HEK293 (cell line): ENCODE results near the gene SLC26A11.

ENCODE experiments used
- EGR2 ChIP-seq: fragments of 450-650 bp; formaldehyde crosslinking; IDR thresholded peaks from 2 replicates; pipeline ENCODE4 v1.5.1; 2016; ENCODE audit warnings: low read depth, missing biosample characterization, missing genetic modification characterization
- OSR2 ChIP-seq: fragments of 450-650 bp; formaldehyde crosslinking; IDR thresholded peaks from 2 replicates; pipeline ENCODE4 v1.5.1; 2016; ENCODE audit warnings: missing biosample characterization, missing genetic modification characterization
- YY1 ChIP-seq: fragments of 450-650 bp; formaldehyde crosslinking; IDR thresholded peaks from 2 replicates; pipeline ENCODE4 v1.5.1; 2018; ENCODE audit warnings: missing biosample characterization, missing genetic modification characterization
- ZBTB7A ChIP-seq: fragments of 450-650 bp; formaldehyde crosslinking; IDR thresholded peaks from 2 replicates; pipeline ENCODE4 v1.5.1; 2016; ENCODE audit warnings: low read depth, missing biosample characterization, missing genetic modification characterization
- ZNF211 ChIP-seq: fragments of 450-650 bp; formaldehyde crosslinking; IDR thresholded peaks from 2 replicates; pipeline ENCODE4 v1.5.1; 2016; ENCODE audit warnings: low read depth, missing biosample characterization, missing genetic modification characterization
- ZNF214 ChIP-seq: fragments of 450-650 bp; formaldehyde crosslinking; IDR thresholded peaks from 2 replicates; pipeline ENCODE4 v1.5.1; 2017; ENCODE audit warnings: missing biosample characterization, mild to moderate bottlenecking, missing genetic modification characterization, borderline replicate concordance
- ZNF23 ChIP-seq: fragments of 450-650 bp; formaldehyde crosslinking; IDR thresholded peaks from 2 replicates; pipeline ENCODE4 v1.5.1; 2016; ENCODE audit warnings: missing biosample characterization, missing genetic modification characterization, borderline replicate concordance
- ZNF239 ChIP-seq: fragments of 450-650 bp; formaldehyde crosslinking; IDR thresholded peaks from 2 replicates; pipeline ENCODE4 v1.5.1; 2016; ENCODE audit warnings: missing biosample characterization, missing genetic modification characterization
- ZNF274 ChIP-seq, 2 experiments: fragments of 200-500 bp in 1 of 2; fragments of 450-650 bp in 1 of 2; sonication (Bioruptor generic) in 1 of 2; formaldehyde crosslinking in 1 of 2; IDR thresholded peaks; 2 replicates each; pipeline versions ENCODE4 v1.5.1 to v1.6.1; 2014 to 2016; ENCODE audit warnings: borderline replicate concordance in 1 of 2, inconsistent platforms in 1 of 2, low read length in 1 of 2, missing biosample characterization in 1 of 2, missing genetic modification characterization in 1 of 2
- ZNF366 ChIP-seq: fragments of 450-650 bp; formaldehyde crosslinking; conservative IDR thresholded peaks from 2 replicates; pipeline ENCODE4 v1.5.1; 2016; ENCODE audit warnings: missing biosample characterization, missing genetic modification characterization
- ZNF398 ChIP-seq: fragments of 450-650 bp; formaldehyde crosslinking; IDR thresholded peaks from 2 replicates; pipeline ENCODE4 v1.5.1; 2017; ENCODE audit warnings: missing biosample characterization, missing genetic modification characterization
- ZNF514 ChIP-seq: fragments of 450-650 bp; formaldehyde crosslinking; IDR thresholded peaks from 2 replicates; pipeline ENCODE4 v1.5.1; 2016; ENCODE audit warnings: missing biosample characterization, missing genetic modification characterization
- ZNF555 ChIP-seq: fragments of 450-650 bp; formaldehyde crosslinking; conservative IDR thresholded peaks from 2 replicates; pipeline ENCODE4 v1.5.1; 2017; ENCODE audit warnings: missing biosample characterization, mild to moderate bottlenecking, missing genetic modification characterization, inconsistent platforms
- ZNF596 ChIP-seq: fragments of 450-650 bp; IDR thresholded peaks from 2 replicates; pipeline ENCODE4 v1.5.0; 2018; ENCODE audit warnings: missing biosample characterization, mild to moderate bottlenecking, missing genetic modification characterization, moderate library complexity
- ZNF664 ChIP-seq: fragments of 450-650 bp; formaldehyde crosslinking; IDR thresholded peaks from 2 replicates; pipeline ENCODE4 v1.5.1; 2016; ENCODE audit warnings: missing biosample characterization, missing genetic modification characterization
- ZNF704 ChIP-seq: fragments of 450-650 bp; formaldehyde crosslinking; IDR thresholded peaks from 2 replicates; pipeline ENCODE4 v1.5.1; 2016; ENCODE audit warnings: missing biosample characterization, missing genetic modification characterization
- ZNF785 ChIP-seq: fragments of 450-650 bp; formaldehyde crosslinking; IDR thresholded peaks from 2 replicates; pipeline ENCODE4 v1.5.1; 2016; ENCODE audit warnings: missing biosample characterization, missing genetic modification characterization
- ZNF791 ChIP-seq: fragments of 450-650 bp; formaldehyde crosslinking; IDR thresholded peaks from 2 replicates; pipeline ENCODE4 v1.5.1; 2016; ENCODE audit warnings: missing biosample characterization, missing genetic modification characterization
- ZNF843 ChIP-seq: fragments of 450-650 bp; formaldehyde crosslinking; IDR thresholded peaks from 2 replicates; pipeline ENCODE4 v1.5.1; 2016; ENCODE audit warnings: missing biosample characterization, missing genetic modification characterization
- TF ChIP-seq, protein P1 (sequence below): fragments of 450-650 bp; formaldehyde crosslinking; IDR thresholded peaks from 2 replicates; pipeline ENCODE4 v1.5.1; 2016; ENCODE audit warnings: missing biosample characterization, missing genetic modification characterization
- TF ChIP-seq, protein P2 (sequence below): fragments of 450-650 bp; formaldehyde crosslinking; optimal IDR thresholded peaks from 2 replicates; pipeline ENCODE3; 2016; ENCODE audit warnings: missing biosample characterization, mild to moderate bottlenecking, missing genetic modification characterization
- TF ChIP-seq, protein P3 (sequence below): fragments of 450-650 bp; formaldehyde crosslinking; IDR thresholded peaks from 2 replicates; pipeline ENCODE4 v1.5.1; 2016; ENCODE audit warnings: missing biosample characterization, missing genetic modification characterization
- TF ChIP-seq, protein P4 (sequence below): fragments of 450-650 bp; formaldehyde crosslinking; IDR thresholded peaks from 2 replicates; pipeline ENCODE4 v1.5.1; 2016; ENCODE audit warnings: missing biosample characterization, missing genetic modification characterization

The SLC26A11 gene

GRCh38 chr17:80274871-80275449 is 54.7 kb downstream of the SLC26A11 start (continued):
- no peak for TF ChIP-seq ZNF274 (IDR thresholded peaks at IDR 0.05; ENCODE audit: low read length)
- no peak for TF ChIP-seq ZNF274 (tag by site-specific recombination; IDR thresholded peaks at IDR 0.05; ENCODE audit: borderline replicate concordance)
- no peak for TF ChIP-seq YY1
- no peak for TF ChIP-seq ZNF596 (tag by site-specific recombination)
- TF ChIP-seq ZNF23 (tag by site-specific recombination), result no peak
- no peak for TF ChIP-seq ZNF843 (tag by site-specific recombination)
- TF ChIP-seq ZNF664 (tag by site-specific recombination), result no peak
- TF ChIP-seq ZNF239 (tag by site-specific recombination), result 0 out of 2 replicates have a peak, but pooled peaks have one; percentile 41
- TF ChIP-seq, protein P1, sequence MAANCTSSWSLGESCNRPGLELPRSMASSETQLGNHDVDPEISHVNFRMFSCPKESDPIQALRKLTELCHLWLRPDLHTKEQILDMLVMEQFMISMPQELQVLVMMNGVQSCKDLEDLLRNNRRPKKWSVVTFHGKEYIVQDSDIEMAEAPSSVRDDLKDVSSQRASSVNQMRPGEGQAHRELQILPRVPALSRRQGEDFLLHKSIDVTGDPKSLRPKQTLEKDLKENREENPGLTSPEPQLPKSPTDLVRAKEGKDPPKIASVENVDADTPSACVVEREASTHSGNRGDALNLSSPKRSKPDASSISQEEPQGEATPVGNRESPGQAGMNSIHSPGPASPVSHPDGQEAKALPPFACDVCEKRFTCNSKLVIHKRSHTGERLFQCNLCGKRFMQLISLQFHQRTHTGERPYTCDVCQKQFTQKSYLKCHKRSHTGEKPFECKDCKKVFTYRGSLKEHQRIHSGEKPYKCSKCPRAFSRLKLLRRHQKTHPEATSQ (tag by site-specific recombination), result no peak
- peak; percentile 40 for TF ChIP-seq ZNF398 (tag by site-specific recombination)
- peak; percentile 34; the same call in 1 of the 2 replicates for TF ChIP-seq ZNF785 (tag by site-specific recombination)
- TF ChIP-seq ZNF514 (tag by site-specific recombination), result no peak
- 0 out of 2 replicates have a peak, but pooled peaks have one; percentile 45 for TF ChIP-seq ZBTB7A
- TF ChIP-seq OSR2, result no peak
- no peak for TF ChIP-seq ZNF704 (tag by site-specific recombination)
- no peak for TF ChIP-seq ZNF555
- TF ChIP-seq EGR2 (tag by site-specific recombination), result peak; percentile 98
- TF ChIP-seq ZNF214, result no peak
- TF ChIP-seq ZNF791 (tag by site-specific recombination), result 0 out of 2 replicates have a peak, but pooled peaks have one; percentile 18
- TF ChIP-seq, protein P2, sequence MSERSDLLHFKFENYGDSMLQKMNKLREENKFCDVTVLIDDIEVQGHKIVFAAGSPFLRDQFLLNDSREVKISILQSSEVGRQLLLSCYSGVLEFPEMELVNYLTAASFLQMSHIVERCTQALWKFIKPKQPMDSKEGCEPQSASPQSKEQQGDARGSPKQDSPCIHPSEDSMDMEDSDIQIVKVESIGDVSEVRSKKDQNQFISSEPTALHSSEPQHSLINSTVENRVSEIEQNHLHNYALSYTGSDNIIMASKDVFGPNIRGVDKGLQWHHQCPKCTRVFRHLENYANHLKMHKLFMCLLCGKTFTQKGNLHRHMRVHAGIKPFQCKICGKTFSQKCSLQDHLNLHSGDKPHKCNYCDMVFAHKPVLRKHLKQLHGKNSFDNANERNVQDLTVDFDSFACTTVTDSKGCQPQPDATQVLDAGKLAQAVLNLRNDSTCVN (tag by site-specific recombination), result no peak
- no peak for TF ChIP-seq ZNF366 (tag by site-specific recombination)
- peak; percentile 19; the same call in 1 of the 2 replicates for TF ChIP-seq ZNF211 (tag by site-specific recombination)
- TF ChIP-seq, protein P3, sequence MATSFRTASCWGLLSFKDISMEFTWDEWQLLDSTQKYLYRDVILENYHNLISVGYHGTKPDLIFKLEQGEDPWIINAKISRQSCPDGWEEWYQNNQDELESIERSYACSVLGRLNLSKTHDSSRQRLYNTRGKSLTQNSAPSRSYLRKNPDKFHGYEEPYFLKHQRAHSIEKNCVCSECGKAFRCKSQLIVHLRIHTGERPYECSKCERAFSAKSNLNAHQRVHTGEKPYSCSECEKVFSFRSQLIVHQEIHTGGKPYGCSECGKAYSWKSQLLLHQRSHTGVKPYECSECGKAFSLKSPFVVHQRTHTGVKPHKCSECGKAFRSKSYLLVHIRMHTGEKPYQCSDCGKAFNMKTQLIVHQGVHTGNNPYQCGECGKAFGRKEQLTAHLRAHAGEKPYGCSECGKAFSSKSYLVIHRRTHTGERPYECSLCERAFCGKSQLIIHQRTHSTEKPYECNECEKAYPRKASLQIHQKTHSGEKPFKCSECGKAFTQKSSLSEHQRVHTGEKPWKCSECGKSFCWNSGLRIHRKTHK (tag by site-specific recombination), result no peak
- TF ChIP-seq, protein P4, sequence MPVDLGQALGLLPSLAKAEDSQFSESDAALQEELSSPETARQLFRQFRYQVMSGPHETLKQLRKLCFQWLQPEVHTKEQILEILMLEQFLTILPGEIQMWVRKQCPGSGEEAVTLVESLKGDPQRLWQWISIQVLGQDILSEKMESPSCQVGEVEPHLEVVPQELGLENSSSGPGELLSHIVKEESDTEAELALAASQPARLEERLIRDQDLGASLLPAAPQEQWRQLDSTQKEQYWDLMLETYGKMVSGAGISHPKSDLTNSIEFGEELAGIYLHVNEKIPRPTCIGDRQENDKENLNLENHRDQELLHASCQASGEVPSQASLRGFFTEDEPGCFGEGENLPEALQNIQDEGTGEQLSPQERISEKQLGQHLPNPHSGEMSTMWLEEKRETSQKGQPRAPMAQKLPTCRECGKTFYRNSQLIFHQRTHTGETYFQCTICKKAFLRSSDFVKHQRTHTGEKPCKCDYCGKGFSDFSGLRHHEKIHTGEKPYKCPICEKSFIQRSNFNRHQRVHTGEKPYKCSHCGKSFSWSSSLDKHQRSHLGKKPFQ (tag by site-specific recombination), result peak; percentile 85
